Stimulated activated CD4-positive, alpha-beta T cell treated with anti-CD3 and anti-CD28 coated beads, TNF-alpha, amount 100 ng/mL, for 1 hour (primary cell): Measurements from ENCODE around the gene PDE11A.
"Not testable (repeated sequence)": the region's sequence is repeated elsewhere in the genome, so short reads cannot be mapped to it uniquely, and the experiment has no call there.

Source experiments
- DNase-seq, 3 donors: peaks; one replicate each; pipeline ENCODE4 v3.0.0-alpha.2; 2020; ENCODE audit warnings: low read depth in 3 of 3, low spot score in 1 of 3

The PDE11A gene

DNA sequence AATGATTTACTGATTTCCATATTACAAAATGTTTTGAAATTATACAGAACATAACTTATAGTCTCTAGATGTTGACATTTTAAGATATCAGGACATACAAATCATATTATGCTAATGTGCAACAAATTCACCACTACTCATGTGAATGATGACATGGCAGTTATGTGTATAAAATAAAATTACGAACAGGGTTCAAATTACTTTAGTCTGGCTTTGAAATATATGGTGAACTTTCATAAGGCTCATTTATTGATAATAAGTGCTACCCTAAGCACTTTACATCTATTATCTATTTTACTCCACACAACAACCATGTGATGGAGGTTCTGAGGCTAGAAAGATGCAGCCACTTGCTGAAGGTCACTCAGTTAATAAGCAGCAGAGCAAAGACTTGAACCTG lies 62.8 kb downstream of the PDE11A start:
- no peak for DNase-seq

DNA sequence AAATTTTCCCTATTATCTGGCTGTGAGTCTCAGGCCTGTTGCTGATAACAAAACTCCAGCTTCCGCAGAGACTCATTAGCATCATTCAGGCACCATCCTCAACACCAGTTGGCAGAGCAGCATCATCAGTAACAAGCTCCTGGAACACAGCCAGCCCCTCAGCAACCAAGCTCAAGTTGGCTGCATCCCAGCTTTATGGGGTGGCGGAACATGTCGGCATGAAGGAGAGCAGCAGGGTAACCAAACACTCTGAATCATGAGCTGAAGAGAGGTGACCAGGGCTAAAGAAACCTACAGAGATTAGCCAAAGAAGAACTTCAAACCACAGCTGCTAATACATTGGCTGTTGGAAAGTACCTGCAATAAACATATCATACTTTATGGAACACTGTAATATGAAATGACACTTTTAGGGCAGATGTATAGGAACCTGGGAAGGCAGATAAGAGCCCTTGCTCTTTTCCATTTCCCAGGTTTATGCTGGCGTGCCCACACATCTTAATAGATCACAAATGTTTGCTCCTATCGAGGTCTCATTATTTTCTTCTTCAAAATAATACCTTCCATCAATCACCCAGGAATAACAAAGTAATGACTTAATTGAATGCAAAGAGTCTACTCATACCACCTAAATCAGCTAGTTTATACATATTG lies 63.8 kb downstream of the PDE11A start:
- DNase-seq: no peak

DNA sequence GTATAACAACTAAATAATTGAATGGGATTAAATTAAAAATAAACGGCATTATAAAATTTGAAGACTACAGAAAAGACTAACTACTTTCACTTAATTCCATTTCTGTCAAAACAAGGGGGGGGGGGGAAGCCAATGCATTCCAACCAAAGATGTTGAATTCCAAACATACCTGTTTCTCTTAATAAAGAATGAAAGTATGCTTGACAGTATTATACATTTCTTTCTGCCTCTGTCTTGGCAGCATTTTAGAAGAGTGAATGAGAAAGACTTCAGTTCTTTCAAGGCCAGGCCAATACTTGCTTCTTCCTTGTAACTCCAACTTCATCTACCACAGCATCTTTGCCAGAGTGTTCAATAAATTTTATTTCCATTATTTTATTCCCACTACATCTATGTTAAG lies 65.9 kb downstream of the PDE11A start:
- no peak for DNase-seq

DNA sequence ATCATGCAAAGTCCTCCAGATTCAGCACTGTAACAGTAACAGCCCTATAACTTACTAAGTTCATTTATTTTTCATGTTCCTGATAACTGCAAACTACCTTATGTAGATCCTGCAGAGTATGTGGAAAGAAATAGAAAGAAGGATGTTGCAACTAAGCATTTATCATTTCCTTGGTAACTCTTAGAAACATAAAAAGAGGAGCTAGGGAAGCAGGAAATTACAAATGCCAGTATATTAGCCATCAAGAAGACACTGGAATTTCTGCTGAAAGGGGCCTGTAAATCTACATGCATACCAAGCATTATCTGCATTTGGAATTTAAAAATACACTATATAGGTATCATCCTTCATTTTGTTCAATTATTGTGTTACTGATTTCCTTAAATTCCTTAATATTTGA lies 66.8 kb downstream of the PDE11A start:
- no peak for DNase-seq

DNA sequence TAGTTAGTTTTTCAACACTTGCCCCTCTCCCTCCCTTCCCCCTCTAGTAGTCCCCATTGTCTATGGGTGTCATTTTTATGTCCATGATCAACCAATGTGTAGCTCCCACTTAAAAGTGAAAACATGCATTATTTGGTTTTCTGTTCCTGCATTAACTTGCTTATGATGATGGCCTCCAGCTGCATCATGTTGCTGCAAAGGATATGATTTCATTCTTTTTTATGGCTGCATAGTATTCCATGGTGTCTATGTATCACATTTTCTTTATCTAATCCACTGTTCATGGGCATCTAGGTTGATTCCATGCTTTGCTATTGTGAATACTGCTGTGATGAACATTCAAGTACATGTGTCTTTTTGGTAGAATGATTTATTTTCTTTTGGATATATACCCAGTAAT lies 70.5 kb downstream of the PDE11A start:
- DNase-seq: no peak

- no peak for DNase-seq
Observed at GRCh38 chr2:177998996-177999395, 73.6 kb downstream of the PDE11A start.

GRCh38 chr2:177998006-177998405 lies 74.6 kb downstream of the PDE11A start:
- DNase-seq: no peak

- DNase-seq: no peak
Observed at GRCh38 chr2:177992992-177993391, 79.6 kb downstream of the PDE11A start.

DNA sequence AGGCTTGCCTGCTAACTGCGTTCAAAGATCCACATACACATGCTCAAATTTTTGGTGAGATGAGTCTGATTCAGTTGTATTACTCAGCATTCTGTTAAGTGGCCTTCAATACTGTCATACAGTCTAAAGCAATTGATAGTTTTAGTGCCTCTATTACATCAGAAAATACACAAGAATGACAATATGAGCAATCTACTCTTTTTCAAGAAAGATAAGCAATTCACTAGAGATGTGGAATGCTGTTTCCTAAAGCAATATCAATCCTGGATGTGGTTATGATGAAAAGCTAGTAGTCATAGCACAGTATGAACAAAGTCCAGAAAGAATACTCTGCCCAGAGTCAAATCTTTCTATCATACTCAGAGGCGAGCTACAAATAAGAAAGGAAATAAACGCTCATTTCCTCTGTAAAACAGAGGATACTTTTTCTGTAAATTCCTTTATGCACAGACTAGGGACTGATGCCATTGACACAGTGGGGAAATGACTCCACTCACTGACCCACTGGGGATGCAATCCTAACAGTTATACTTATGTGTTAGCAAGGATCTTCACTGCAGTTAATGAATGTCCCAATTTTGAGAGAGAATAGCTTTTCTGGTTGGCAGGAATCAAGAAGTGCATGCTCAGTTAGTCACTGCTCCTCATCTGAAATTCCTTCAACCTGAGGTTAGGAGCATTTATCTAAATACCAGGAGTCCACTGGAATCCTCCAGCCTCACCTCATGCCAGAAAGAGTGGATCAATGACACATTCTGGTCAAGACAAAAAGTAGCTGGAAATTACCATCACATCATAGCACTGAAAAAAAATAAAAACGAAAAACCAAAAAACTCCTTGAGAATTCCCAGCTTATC lies 83.3 kb downstream of the PDE11A start:
- no peak for DNase-seq

DNA sequence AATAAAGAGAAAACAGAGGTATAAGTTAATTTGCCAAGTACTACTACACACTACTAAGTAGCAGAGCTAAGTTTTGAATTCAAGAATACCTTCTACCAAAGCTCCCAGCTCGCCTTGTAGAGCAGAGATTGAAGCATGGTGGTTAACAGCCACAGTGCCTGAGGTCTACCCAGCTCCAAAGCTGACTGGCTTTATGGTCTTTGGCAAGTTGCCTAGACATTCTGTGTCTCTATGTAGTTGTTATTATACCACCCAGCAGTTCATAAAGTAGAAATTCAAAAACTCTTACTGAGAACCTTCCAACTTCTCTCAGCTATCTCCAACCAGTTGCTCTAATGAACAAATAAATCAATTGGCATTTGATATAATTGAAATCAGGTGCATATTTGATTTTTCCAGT lies 87.8 kb downstream of the PDE11A start:
- DNase-seq: no peak

DNA sequence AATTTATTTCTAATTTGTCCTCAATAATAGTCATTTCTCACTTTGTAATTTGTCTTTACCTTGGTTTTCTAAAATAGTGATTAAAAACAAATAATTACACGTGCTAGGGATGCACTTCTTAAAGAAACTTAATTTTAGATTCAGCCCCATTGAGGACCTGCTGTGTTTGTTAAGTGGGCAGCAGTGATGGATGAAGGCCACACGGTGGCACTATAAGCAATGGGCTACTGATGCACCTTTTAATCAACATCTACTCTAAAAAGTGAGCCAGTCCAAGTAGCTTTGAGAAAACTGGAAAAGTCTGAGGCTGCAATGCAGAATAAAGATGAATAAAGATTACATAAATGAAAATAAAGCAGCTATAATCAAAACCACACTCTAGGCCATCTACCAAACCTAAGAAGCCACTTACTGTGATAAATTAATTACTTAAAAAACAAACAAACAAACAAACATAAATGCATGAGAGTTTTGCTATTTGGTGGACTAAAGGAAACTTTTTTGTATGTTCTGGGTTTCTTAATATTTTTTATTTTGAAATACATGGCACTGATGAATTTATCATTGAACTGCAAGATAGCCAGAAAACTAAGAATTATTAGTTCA lies 89.3 kb downstream of the PDE11A start:
- DNase-seq: no peak

- DNase-seq: no peak
Observed at GRCh38 chr2:177972782-177973181, 99.8 kb downstream of the PDE11A start.

- DNase-seq: no peak
Observed at GRCh38 chr2:177972123-177972522, 100.5 kb downstream of the PDE11A start.

- DNase-seq: no peak
Observed at GRCh38 chr2:177970670-177971454, 101.7 kb downstream of the PDE11A start.

DNA sequence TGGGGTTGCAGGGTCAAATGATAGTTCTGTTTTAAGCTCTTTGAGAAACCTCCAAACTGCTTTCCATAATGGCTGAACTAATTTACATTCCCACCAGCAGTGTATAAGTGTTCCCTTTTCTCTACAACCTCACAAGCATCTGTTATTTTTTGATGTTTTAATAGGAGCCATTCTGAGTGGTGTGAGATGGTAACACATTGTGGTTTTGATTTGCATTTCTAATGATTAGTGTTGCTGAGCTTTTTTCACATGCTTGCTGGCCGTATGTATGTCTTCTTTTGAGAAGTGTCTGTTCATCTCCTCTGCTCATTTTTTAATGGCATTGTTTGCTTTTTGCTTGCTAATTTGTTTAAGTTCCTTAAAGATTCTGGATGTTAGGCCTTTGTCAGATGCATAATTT lies 107.7 kb downstream of the PDE11A start:
- no peak for DNase-seq

DNA sequence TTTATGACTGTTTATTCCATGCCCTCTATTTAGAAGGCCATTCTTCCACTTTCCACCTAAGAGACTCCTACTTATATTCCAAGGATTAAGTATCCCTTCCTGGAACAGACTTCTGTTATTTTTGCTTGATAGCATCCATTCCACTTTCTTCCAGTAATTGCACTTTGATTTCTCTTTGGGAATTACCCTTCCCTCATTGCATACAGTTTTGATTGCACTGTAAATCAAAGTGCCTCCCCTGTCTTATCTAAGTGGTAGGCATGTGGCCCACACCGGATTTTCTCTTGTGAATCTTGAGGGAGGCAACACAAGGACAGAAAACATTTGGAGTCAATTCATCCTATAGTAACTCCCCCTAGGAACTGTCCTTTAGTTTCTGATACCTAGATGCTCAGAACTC lies 120.4 kb downstream of the PDE11A start:
- no peak for DNase-seq

GRCh38 chr2:177947598-177947997 lies 125.0 kb downstream of the PDE11A start:
- not testable (repeated sequence) for DNase-seq

GRCh38 chr2:177944530-177944929 lies 128.0 kb downstream of the PDE11A start:
- not testable (repeated sequence) for DNase-seq

DNA sequence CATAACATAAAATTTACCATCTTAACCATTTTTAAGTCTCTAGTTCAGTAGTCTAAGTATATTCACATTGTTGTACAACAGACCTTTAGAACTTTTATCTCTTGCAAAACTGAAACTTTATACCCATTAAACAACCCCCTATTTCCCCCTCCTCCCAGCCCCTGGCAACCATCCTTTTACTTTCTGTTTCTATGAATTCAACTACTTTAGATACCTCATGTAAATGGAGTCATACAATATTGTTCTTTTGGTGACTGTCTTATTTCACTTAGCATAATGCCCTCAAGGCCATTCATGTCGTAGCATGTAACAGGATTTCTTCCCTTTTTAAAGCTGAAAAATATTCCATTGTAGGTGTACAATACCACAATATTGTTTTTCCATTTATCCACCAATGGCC lies 129.8 kb downstream of the PDE11A start:
- no peak for DNase-seq

DNA sequence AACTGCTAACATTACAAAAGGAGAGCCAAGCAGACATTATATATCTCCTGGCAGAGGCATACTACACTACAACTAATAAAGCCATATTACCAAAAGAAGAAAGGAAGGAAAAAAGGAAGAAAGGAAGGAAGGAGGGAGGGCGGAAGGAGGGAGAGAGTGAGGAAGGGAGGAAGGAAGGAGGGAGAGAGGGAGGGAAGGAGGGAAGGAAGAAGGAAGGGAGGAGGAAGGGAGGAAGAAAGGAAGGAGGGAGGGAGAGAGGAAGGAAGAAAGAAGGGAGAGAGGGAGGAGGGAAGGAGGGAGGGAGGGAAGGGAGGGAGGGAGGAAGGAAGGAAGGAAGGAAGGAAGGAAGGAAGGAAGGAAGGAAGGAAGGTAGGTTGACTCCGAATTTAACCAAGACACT lies 133.4 kb downstream of the PDE11A start:
- no peak for DNase-seq

DNA sequence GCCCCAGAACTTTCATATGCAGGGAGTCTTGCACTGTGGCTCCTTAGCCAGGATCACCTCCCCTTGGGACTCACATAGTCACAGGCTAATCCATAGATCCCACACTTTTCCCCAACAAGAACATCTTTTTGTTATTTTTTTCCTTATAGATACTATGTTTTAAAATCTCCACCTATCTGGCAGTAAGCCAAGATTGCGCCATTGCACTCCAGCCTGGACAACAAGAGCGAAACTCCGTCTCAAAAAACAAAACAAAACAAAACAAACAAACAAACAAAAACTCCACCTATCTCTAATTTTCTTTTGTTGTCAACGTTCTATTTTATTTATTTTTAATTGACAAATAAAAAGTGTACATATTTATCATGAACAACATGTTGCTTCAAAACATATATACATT lies 141.7 kb downstream of the PDE11A start:
- DNase-seq: no peak
